Measurements from ENCODE around the gene TGFB2. TPM values are rescaled to one million over a fixed set of nuclear protein-coding genes. Genes with fewer than 3 reads are reported as not detected.

TGFB2 gene
- total RNA-seq, 1 experiment from 2014 or later: 0.34 TPM

GRCh38 chr1:218384581-218384993 is 39.5 kb downstream of the TGFB2 start:
- H3K9me3 ChIP-seq (ENCODE audit: control insufficient read depth in 1 of 2, insufficient read depth in 1 of 2, low read depth in 1 of 2, low read length in 2 of 2): no peaks in the 10 kb centered on the region
- intact Hi-C loops (cut with micrococcal nuclease): no loop called here
- no peak overlapping the region for H3K4me3 ChIP-seq (replicated peaks in 1 of 2; ENCODE audit: low read depth in 1 of 2, low read length in 2 of 2)
- H3K9ac ChIP-seq (ENCODE audit: low read length): no peak overlapping the region
- H3K4me1 ChIP-seq (ENCODE audit: control insufficient read depth in 1 of 2, insufficient read depth in 2 of 2, low read length in 2 of 2): peaks cover 13 to 19% of the 10 kb centered on the region in 2 experiments
- RAD21 ChIA-PET (ENCODE audit: low non-redundant PET in 1 of 2, low total read pairs in 2 of 2, uncharacterized antibody in 2 of 2, unreplicated experiment in 2 of 2): no interaction called here
- TF ChIP-seq POLR2A (IDR thresholded peaks at IDR 0.05; ENCODE audit: borderline replicate concordance, extremely low read depth, insufficient read depth, insufficient read length) (no peak), SIN3A (IDR thresholded peaks at IDR 0.05; ENCODE audit: low read depth) (no peak), TCF7L2 (IDR thresholded peaks at IDR 0.05; ENCODE audit: borderline replicate concordance, extremely low read depth, insufficient read depth, insufficient read length) (no peak), RAD21 (IDR thresholded peaks at IDR 0.05; ENCODE audit: low read depth) (no peak), EGR1 (IDR thresholded peaks at IDR 0.05; ENCODE audit: low read depth) (no peak)
- POLR2A ChIA-PET: no interaction called here
- CTCF ChIA-PET: no interaction called here
- no peak overlapping the region for H3K4me2 ChIP-seq (ENCODE audit: low read length)
- H3K79me2 ChIP-seq (ENCODE audit: insufficient read depth, low read length): no peaks in the 10 kb centered on the region
- no peak overlapping the region for H3K27ac ChIP-seq (ENCODE audit: low read depth, low read length)
- DNase-seq (ENCODE audit: low read depth, low spot score): no peak
- BruUV-seq (replicated peaks): no TSS peak
- no peaks in the 10 kb centered on the region for H3K27me3 ChIP-seq (ENCODE audit: insufficient read depth, low read length)
- no peak overlapping the region for H2AFZ ChIP-seq (ENCODE audit: low read depth, low read length, poor library complexity, severe bottlenecking)
- H3K9me2 ChIP-seq (ENCODE audit: insufficient read depth): no peaks in the 10 kb centered on the region
- H3K36me3 ChIP-seq (ENCODE audit: control insufficient read depth in 1 of 2, insufficient read depth in 2 of 2, low read length in 2 of 2): no peaks in the 10 kb centered on the region
- no peak for ATAC-seq
- no peaks in the 10 kb centered on the region; the same call in 1 of the 2 replicates for H4K20me1 ChIP-seq (ENCODE audit: insufficient read depth)

GRCh38 chr1:218388591-218388990 is 43.5 kb downstream of the TGFB2 start:
- Histone ChIP-seq H3K36me3 (ENCODE audit: control insufficient read depth in 1 of 2, insufficient read depth in 2 of 2, low read length in 2 of 2) (no peaks in the 10 kb centered on the region), H3K27me3 (ENCODE audit: insufficient read depth, low read length) (no peaks in the 10 kb centered on the region), H3K79me2 (ENCODE audit: insufficient read depth, low read length) (no peaks in the 10 kb centered on the region), H4K20me1 (ENCODE audit: insufficient read depth) (no peaks in the 10 kb centered on the region), H2AFZ (ENCODE audit: low read depth, low read length, poor library complexity, severe bottlenecking) (no peak overlapping the region), H3K9me3 (ENCODE audit: control insufficient read depth in 1 of 2, insufficient read depth in 1 of 2, low read depth in 1 of 2, low read length in 2 of 2) (no peaks in the 10 kb centered on the region), H3K4me1 (ENCODE audit: control insufficient read depth in 1 of 2, insufficient read depth in 2 of 2, low read length in 2 of 2) (peaks cover 0 to 4% of the 10 kb centered on the region in 2 experiments; a peak in 1 of 4 replicates), H3K4me3 (replicated peaks in 1 of 2; ENCODE audit: low read depth in 1 of 2, low read length in 2 of 2) (no peak overlapping the region), H3K9me2 (ENCODE audit: insufficient read depth) (no peaks in the 10 kb centered on the region), H3K9ac (ENCODE audit: low read length) (no peak overlapping the region), H3K27ac (ENCODE audit: low read depth, low read length) (no peak overlapping the region), H3K4me2 (ENCODE audit: low read length) (no peak overlapping the region)
- RAD21 ChIA-PET (ENCODE audit: low non-redundant PET in 1 of 2, low total read pairs in 2 of 2, uncharacterized antibody in 2 of 2, unreplicated experiment in 2 of 2): no interaction called here
- TF ChIP-seq ZBTB33 (IDR thresholded peaks at IDR 0.05; ENCODE audit: extremely low read depth, insufficient replicate concordance, low read length) (no peak), ZNF274 (IDR thresholded peaks at IDR 0.05; ENCODE audit: low read depth, low read length) (no peak), CBX3 (IDR thresholded peaks at IDR 0.05; ENCODE audit: low read depth) (no peak), MAX (IDR thresholded peaks at IDR 0.05) (no peak), JUND (IDR thresholded peaks at IDR 0.05) (no peak), TCF7L2 (IDR thresholded peaks at IDR 0.05; ENCODE audit: borderline replicate concordance, extremely low read depth, insufficient read depth, insufficient read length) (no peak), CTCF (IDR thresholded peaks at IDR 0.05 in 2 of 3, conservative IDR thresholded peaks at IDR 0.05 in 1 of 3; ENCODE audit: borderline replicate concordance in 1 of 3, insufficient read depth in 1 of 3, low read depth in 2 of 3, low read length in 2 of 3) (no peak)
- intact Hi-C loops (cut with micrococcal nuclease): no loop called here
- ATAC-seq (no peak), DNase-seq (ENCODE audit: low read depth, low spot score) (no peak)
- POLR2A ChIA-PET: no interaction called here
- CTCF ChIA-PET: no interaction called here
- BruUV-seq (replicated peaks): no TSS peak
